DND-41 (cell line): Measurements from ENCODE around the gene KLHL14.

Experiments
- CTCF ChIP-seq: IDR thresholded peaks from 2 replicates; pipeline ENCODE4 v1.5.1; 2012; ENCODE audit warnings: borderline replicate concordance, low read length, moderate library complexity, mild to moderate bottlenecking; ENCODE audit not compliant: poor library complexity, severe bottlenecking; ENCODE audit errors: extremely low read depth
- EZH2 ChIP-seq: IDR thresholded peaks from 3 replicates; pipeline ENCODE4 v1.6.1; 2012; ENCODE audit warnings: borderline replicate concordance, low read depth, mild to moderate bottlenecking, moderate library complexity, low read length, inconsistent platforms; ENCODE audit not compliant: severe bottlenecking

- TF ChIP-seq CTCF (no peak), EZH2 (no peak)
Observed at GRCh38 chr18:32707586-32707985, 65.2 kb downstream of the KLHL14 start.
